Psoas muscle (tissue), 8 donors: ENCODE measurements around the gene SLC7A10. TPM values are rescaled to one million over a fixed set of nuclear protein-coding genes. Genes with fewer than 3 reads are reported as not detected.

ENCODE experiments used
- ATAC-seq, 4 donors: fragments of 200-7000 bp; cut with Tn5 transposase; one replicate each; pipeline ENCODE4 v1.9.1; 2020; ENCODE audit warnings: moderate library complexity in 3 of 4, mild to moderate bottlenecking in 2 of 4
- DNase-seq, 2 donors: peaks; one replicate each; pipeline ENCODE4 v3.0.0-alpha.2; 2020
- H3K27ac ChIP-seq: fragments of 200-600 bp; one replicate; pipeline ENCODE4 v1.8.0; 2022
- H3K27me3 ChIP-seq, 3 donors: fragments of 200-600 bp in 1 of 3; one replicate each; pipeline versions ENCODE4 v1.6.1 to v1.8.0; 2013 to 2022; ENCODE audit warnings: low read length in 2 of 3, mild to moderate bottlenecking in 2 of 3, moderate library complexity in 1 of 3; ENCODE audit not compliant: insufficient read depth in 3 of 3
- H3K36me3 ChIP-seq, 2 donors: fragments of 200-600 bp in 1 of 2; one replicate each; pipeline versions ENCODE4 v1.6.1 to v1.8.0; 2013 to 2022; ENCODE audit warnings: low read depth in 1 of 2, mild to moderate bottlenecking in 1 of 2, moderate library complexity in 1 of 2; ENCODE audit not compliant: insufficient read depth in 1 of 2
- H3K4me1 ChIP-seq: fragments of 200-600 bp; one replicate; pipeline ENCODE4 v1.8.0; 2022
- H3K4me3 ChIP-seq: fragments of 200-600 bp; one replicate; pipeline ENCODE4 v1.8.0; 2022; ENCODE audit warnings: mild to moderate bottlenecking
- H3K9me3 ChIP-seq: fragments of 200-600 bp; one replicate; pipeline ENCODE4 v1.8.0; 2022
- CTCF ChIP-seq: fragments of 200-600 bp; IDR thresholded peaks from one replicate; pipeline ENCODE4 v1.8.0; 2022; ENCODE audit warnings: antibody characterized with exemption
- WGBS, 3 donors: extraction: QIAGEN DNeasy Blood & Tissue Kit; methylation state at CpG; one replicate each; pipeline versions ENCODE4 v1.1.6 to v1.1.7; 2013; 5-methylcytosine and 5-hydroxymethylcytosine counted together
- intact Hi-C, 2 donors: fragments of 100-400 bp; cut with DNase I; formaldehyde crosslinking; loops; one replicate each; pipeline versions ENCODE4 v1.11.0 to v1.14.2; 2022
- polyA plus RNA-seq, 3 donors: library from polyadenylated mRNA; stranded (reverse); fragments of 200-250 nt; gene quantifications; one replicate each; pipeline ENCODE4 v1.2.3, GENCODE V29; 2013
- total RNA-seq, 4 donors: library from RNA; stranded (reverse); fragmentation: NEBNext Ultra II Directional in 2 of 4; extraction: Animal tissue kit (Norgen Biotek cat#: 25700) in 2 of 4; gene quantifications; one replicate each; pipeline versions ENCODE4 v1.2.1 to v1.2.4, GENCODE V29; 2021 to 2023
- donor health status: healthy with polysubstance abuse.
- donor health status: DM: no; HTN: no; CAD: no; lungs with moderate emphysema.
- donor health status: Bipolar disorder and iron deficiency.
- donor health status: healthy.
- donor health status: DM: yes; HTN: yes; CAD: no.
- donor health status: DM: no; HTN: no; CAD: no.
- donor health status: DM: no; HTN: no; CAD: no.
- donor health status: DM: yes; HTN: yes; CAD: no.

The SLC7A10 gene
- total and polyA plus RNA-seq, 7 donors: 0.03 to 0.43 (median 0.14) TPM; not detected in 3

- Histone ChIP-seq H3K27me3 (peaks cover 0 to 2% (median 0%) of the 10 kb centered on the region in 3 donors), H3K27ac (no peak overlapping the region), H3K9me3 (peaks cover 3% of the 10 kb centered on the region), H3K4me1 (no peaks in the 10 kb centered on the region), H3K36me3 (no peaks in the 10 kb centered on the region), H3K4me3 (no peak overlapping the region)
- intact Hi-C loops: no loop called here
- 72 to 83% (median 76%) methylated on average over 13 to 14 of the region's 14 CpGs for WGBS, 3 donors
- TF ChIP-seq CTCF: no peak
- ATAC-seq (peak in 1 of 4 donors; percentile 29), DNase-seq (no peak)
Observed at GRCh38 chr19:33261511-33262189, 36.0 kb upstream of the SLC7A10 start.

- intact Hi-C loops: no loop called here
- H3K4me1 ChIP-seq: no peaks in the 10 kb centered on the region
- no peak overlapping the region for H3K27ac ChIP-seq
- H3K9me3 ChIP-seq: peaks cover 3% of the 10 kb centered on the region
- DNase-seq (no peak), ATAC-seq (no peak)
- no peaks in the 10 kb centered on the region for H3K36me3 ChIP-seq
- 68 to 77% (median 76%) methylated on average over 22 to 24 of the region's 24 CpGs for WGBS, 3 donors
- H3K4me3 ChIP-seq: no peak overlapping the region
- peaks cover 0 to 2% (median 0%) of the 10 kb centered on the region in 3 donors for H3K27me3 ChIP-seq
- no peak for TF ChIP-seq CTCF
Observed at GRCh38 chr19:33260628-33261418, 35.2 kb upstream of the SLC7A10 start.

GRCh38 chr19:33259539-33259938 lies 33.9 kb upstream of the SLC7A10 start:
- no peak for ATAC-seq

GRCh38 chr19:33257828-33258227 lies 32.2 kb upstream of the SLC7A10 start:
- Histone ChIP-seq H3K4me1 (no peaks in the 10 kb centered on the region), H3K9me3 (peaks cover 3% of the 10 kb centered on the region), H3K27ac (no peak overlapping the region), H3K36me3 (no peaks in the 10 kb centered on the region), H3K4me3 (no peak overlapping the region), H3K27me3 (peaks cover 0 to 2% (median 0%) of the 10 kb centered on the region in 3 donors)
- DNase-seq: no peak
- WGBS, 3 donors: 93 to 96% (median 95%) methylated on average over 2 of the region's 2 CpGs
- TF ChIP-seq CTCF: no peak
- intact Hi-C loops: no loop called here
- no peak for ATAC-seq

More at GRCh38 chr19:33259539-33259938, 33.9 kb upstream of the SLC7A10 start:
- Histone ChIP-seq H3K4me3 (no peak overlapping the region), H3K36me3 (no peaks in the 10 kb centered on the region), H3K9me3 (peaks cover 3% of the 10 kb centered on the region), H3K27ac (no peak overlapping the region), H3K27me3 (peaks cover 0 to 2% (median 0%) of the 10 kb centered on the region in 3 donors), H3K4me1 (no peaks in the 10 kb centered on the region)
- WGBS, 3 donors: 77 to 85% (median 80%) methylated on average over 6 of the region's 6 CpGs
- DNase-seq: no peak
- intact Hi-C loops: no loop called here
- no peak for TF ChIP-seq CTCF
